Measurements from ENCODE around the gene ERCC4.
"Not testable (repeated sequence)": the region's sequence is repeated elsewhere in the genome, so short reads cannot be mapped to it uniquely, and the experiment has no call there.

The ERCC4 gene

DNA sequence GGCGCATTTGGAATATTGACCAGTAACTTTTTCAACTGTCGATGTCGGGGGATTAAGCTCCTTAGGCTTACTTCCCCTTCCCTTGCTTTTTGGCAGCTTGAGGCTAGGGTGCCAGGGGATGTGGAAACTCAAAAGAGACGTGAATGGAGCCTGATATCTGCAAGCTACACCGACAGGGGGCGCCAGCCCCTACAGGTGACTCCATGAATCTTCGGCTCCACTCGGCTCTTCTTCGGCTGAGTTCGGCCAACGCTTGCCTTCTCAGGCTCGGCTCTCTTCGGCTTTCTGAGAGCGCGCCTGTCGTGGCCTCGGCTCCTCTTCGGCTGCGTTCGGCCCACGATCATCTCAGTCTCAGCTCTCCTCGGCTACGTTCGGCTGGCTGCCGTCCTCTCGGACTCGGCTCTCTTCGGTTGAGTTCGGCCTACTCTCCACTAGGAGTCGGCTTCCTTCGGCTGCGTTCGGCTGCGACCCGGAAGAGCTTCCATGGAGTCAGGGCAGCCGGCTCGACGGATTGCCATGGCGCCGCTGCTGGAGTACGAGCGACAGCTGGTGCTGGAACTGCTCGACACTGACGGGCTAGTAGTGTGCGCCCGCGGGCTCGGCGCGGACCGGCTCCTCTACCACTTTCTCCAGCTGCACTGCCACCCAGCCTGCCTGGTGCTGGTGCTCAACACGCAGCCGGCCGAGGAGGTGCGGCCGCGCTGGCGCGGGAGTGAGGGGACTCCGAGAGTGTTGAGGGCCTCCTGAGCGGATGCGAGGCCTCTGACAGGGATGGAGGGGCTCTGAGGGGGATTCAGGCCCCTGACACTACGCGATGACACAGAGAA, at the start of gene ERCC4:
Gene ERCC4 (plus strand): TSS at position 472 of the 827 bp plus-strand sequence. CDS start 12 bp downstream, at position 484.
- peak; percentile 99 for DNase-seq

- DNase-seq = peak; percentile 15
These were observed 46.0 kb upstream of the ERCC4 start for GRCh38 chr16:13873835-13874438.

DNA sequence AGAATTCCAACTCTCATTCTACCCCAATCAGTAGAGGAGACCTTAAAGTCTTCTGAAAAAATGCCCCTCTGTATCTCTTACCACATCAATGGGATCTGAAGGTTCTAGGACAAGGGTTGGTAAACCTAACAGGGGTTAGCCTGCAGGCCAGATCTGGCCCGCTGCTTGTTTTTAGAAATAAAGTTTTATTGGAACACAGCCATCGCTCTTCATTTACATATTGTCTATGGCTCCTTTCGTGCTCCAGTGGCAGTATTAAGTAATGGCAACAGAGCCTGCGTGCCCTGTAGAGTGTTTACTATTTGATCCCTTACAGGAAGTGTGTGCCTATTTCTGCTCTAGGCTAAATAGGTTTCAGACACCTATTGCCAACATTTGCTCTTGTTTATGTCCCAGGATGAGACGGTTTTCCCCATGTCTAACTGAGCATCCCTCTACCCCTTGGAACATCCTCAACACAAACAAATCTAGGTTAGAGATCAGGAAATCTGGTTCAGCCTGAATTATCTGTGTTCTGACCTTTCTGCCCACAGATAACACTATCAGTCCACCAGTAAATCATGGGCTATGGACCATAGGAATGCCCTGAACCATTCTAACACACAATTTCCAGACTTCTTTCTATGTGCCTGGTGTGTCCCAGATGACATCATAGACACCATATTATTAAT, 44.2 kb upstream of the ERCC4 start:
- no peak for DNase-seq

GRCh38 chr16:13883276-13883675, 36.7 kb upstream of the ERCC4 start:
- DNase-seq = no peak

- no peak for DNase-seq
These were observed 36.1 kb upstream of the ERCC4 start for GRCh38 chr16:13883881-13884280.

- DNase-seq = no peak
These were observed 34.3 kb upstream of the ERCC4 start for GRCh38 chr16:13885700-13886099.

DNA sequence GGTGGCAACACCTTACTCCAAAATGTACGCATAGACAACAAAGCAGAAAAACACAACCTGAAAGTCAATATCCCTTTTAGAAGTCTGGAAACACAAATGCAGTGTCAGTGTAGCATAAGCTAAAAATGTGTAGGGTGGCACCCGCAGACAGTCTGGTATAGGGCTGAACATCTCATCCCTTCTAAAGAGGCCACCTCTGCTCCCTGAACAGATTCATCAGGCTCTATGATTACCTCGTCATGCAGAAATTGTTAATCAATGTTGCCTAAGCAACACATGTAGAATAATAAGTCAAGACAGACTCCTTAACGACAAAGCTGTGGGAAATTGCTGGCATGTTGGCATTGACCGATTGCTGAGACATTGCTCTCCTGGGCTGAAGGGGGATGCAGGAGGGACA, 33.3 kb upstream of the ERCC4 start:
- no peak for DNase-seq

- not testable (repeated sequence) for DNase-seq
These were observed 30.6 kb upstream of the ERCC4 start for GRCh38 chr16:13889323-13889722.

GRCh38 chr16:13892301-13892700, 27.7 kb upstream of the ERCC4 start:
- no peak for DNase-seq

GRCh38 chr16:13895516-13895915, 24.4 kb upstream of the ERCC4 start:
- DNase-seq = no peak

GRCh38 chr16:13896543-13897182, 23.3 kb upstream of the ERCC4 start:
- no peak for DNase-seq

GRCh38 chr16:13897806-13898205, 22.1 kb upstream of the ERCC4 start:
- no peak for DNase-seq

DNA sequence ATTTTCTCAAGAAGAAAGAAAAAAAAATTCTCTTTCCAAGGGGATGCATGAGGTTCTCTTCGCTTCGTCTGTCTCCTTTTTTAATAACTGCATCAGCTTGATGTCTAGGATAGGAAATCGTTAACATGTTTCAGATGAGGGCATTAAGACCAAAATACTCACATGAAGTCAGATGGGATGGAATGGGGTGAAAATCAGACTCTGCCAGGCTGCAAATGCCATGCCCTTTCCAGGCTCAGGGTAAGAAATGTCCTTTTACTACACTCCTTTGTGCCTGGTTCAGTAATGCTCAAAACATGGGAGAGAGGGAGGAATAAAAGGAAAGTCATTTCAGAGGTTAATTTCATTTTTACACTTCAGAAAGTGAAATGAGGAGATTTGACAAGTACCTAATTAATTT, 21.7 kb upstream of the ERCC4 start:
- no peak for DNase-seq

GRCh38 chr16:13902052-13902451, 17.9 kb upstream of the ERCC4 start:
- no peak for DNase-seq

- no peak for DNase-seq
These were observed 17.3 kb upstream of the ERCC4 start for GRCh38 chr16:13902677-13903076.

DNA sequence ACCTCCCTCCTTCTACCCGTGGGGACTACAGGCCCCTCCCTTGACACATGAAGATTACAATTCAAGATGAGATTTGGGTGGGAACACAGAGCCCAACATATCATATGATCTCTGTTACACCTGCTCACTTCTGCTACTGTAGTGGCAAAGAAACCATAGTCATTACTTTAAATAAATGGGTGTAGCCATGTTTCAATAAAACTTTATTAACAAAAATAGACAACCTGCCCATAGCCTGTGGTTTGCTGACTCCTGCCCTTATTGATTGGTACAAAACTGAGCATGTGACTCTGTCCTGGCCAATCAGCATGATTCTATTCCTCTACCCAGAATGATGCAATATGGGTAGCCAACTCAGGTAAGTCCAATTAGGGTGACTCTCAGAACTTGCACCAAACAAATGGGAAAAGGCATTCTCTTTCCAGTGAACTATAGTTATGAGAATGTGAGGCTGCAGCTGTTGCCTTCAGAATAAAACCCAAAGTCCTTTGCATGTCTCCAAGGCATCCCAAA, 15.7 kb upstream of the ERCC4 start:
- no peak for DNase-seq

DNA sequence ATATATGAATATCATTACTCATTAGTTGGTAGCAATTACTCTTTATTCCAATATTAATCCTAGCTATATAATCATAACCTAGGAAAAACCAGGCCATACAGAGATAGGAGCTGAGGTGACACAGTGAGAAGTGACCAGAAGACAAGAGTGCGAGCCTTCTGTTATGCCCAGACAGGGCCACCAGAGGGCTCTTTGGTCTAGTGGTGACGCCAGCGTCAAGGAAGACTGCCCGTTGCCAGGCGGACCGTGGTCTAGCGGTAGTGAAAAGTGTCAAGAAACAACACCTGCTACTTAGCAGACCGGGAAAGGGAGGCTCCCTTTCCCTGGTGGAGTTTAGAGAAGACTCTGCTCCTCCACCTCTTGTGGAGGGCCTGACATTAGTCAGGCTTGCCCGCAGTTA, 15.1 kb upstream of the ERCC4 start:
- not testable (repeated sequence) for DNase-seq

DNA sequence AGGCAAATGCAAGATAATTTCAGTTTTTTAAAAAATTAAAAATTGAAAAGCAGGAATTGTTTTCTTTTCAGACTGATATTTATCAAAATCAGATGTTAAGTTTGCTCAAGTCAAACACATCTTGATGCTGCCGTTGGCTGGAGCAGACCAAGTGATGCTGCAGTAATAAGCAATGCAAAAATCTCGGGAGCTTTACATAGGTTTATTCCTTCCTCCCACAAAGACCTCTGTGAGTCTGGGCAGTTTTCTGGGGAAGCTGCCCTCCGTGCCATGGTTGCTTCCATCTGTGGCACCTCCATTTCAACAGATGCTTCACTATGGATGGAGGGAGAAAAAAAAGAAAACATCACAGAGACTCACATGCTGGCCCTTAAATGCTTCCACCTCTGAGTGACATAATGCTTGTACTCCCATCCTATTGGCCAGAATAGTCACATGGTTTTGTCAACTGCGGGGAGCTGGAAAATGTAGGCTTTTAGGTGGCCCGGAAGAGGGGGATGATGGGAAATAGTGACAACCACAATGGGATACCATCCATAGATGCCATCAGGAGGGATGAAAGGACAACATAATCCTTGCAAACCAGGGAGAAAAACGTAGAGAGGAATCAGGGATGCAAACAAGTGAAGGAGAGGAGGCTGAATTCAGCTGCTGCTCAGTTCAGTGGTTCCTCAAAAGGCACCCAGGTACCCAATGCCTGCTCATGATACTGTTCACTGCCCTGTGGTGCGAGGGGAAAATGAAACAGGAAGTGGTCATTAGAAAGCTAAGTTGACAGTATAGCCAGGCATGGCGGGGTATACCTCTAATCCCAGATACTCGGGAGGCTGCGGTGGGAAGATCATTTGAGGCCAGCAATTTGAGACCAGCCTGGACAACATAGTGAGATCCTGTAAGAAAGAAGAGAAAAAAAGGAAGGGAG, 13.5 kb upstream of the ERCC4 start:
- no peak for DNase-seq

DNA sequence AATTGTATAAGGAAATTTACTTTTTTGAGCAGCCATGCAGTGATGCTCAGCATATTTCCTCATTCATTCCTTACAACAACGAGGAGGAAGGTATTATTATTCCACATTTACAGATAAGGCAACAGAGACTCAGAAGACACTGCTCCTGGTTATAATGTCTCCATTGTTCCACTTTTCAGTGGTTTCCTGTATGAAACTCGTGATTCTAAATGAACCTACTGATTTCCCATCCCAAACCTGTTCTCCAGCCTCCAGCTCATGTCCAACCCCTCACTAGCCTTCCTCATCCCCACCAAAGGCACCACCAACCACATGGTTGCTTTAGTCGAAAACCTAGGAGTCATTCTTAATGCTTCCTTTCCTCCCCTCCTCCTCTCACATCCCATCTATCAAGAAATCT, 12.5 kb upstream of the ERCC4 start:
- no peak for DNase-seq

GRCh38 chr16:13909069-13909468, 10.9 kb upstream of the ERCC4 start:
- no peak for DNase-seq

DNA sequence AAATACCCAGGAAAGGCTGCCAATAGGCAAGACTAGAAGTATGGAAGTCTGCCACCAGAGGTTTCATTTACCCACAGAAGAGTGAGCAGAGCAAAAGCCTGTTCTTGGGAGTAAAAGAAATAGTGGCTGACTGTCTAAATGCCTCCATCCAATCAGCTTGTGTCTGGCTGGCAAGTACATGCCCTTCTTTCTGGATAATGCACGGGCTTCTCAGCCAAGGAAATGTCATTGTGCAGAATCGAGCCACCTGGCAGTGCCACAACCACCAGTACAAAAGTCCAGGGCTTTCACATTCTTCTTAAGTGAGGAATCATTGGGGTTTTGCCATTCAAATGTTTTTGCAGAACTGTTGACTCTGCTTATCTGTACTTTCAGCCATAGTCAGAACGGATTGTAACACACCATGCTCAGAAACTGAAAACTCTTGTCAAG, 10.1 kb upstream of the ERCC4 start:
- no peak for DNase-seq

DNA sequence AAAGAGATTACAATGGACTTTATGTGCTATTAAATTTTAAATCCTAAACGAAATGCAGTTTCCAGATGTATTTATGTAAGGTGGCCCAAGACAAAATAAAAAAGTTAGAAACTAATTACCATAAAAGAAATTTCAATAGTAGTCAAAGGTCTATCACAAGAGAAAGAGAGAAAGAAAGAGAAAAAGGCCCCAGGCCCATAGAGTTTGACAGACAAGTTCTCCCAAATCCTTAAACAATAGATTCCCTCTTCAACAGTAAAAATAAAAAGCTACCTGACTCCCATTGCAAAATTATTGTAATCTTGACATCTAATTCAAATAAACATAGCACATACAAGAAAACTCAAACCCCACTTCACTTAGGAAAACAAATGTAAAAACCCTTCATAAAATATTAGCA, 8.6 kb upstream of the ERCC4 start:
- no peak for DNase-seq
